ENCODE results near the gene GLI1.
"Not testable (repeated sequence)": the region's sequence is repeated elsewhere in the genome, so short reads cannot be mapped to it uniquely, and the experiment has no call there.

The GLI1 gene

GRCh38 chr12:57498132-57498502 is 38.5 kb downstream of the GLI1 start:
- no peak for DNase-seq

DNA sequence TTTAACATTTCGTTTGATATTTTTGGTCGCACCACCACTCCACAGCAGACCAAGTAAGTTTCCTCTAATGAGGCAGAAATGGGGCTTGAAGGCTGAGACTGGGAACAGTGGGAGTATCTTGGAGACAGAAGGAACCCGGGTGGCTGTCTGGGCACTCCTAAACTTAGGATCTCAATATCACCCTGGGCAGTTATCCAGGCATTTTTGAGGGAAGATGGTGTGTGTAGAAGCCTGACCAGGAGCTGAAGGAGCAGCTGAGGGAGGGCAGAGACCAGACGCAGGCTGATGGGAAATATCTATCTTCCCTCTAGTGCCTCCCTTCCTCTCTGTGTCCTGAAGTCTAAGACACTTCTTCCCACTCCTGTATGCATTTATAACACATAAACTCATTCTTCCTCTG is 39.0 kb downstream of the GLI1 start:
- no peak for DNase-seq

DNA sequence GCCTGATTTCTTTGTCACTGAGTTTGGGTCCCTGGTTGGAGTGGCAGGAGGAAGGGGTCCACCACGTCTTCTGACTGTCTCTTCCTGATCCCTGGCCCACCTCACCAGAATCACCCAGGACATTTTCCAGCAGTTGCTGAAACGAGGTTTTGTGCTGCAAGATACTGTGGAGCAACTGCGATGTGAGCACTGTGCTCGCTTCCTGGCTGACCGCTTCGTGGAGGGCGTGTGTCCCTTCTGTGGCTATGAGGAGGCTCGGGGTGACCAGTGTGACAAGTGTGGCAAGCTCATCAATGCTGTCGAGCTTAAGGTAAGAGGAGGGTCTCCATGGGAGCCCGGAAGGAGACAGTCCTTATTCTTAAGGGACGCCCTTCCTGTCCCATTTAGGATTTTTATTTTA is 40.6 kb downstream of the GLI1 start:
- no peak for DNase-seq

GRCh38 chr12:57502311-57502969 is 42.9 kb downstream of the GLI1 start:
- not testable (repeated sequence) for DNase-seq

GRCh38 chr12:57506541-57506940 is 47.0 kb downstream of the GLI1 start:
- not testable (repeated sequence) for DNase-seq

GRCh38 chr12:57507796-57508195 is 48.2 kb downstream of the GLI1 start:
- DNase-seq: not testable (repeated sequence)

GRCh38 chr12:57511161-57511560 is 51.6 kb downstream of the GLI1 start:
- DNase-seq: no peak

GRCh38 chr12:57511588-57512325 is 52.2 kb downstream of the GLI1 start:
- no peak for DNase-seq

- no peak for DNase-seq
Observed at GRCh38 chr12:57512665-57513064, 53.1 kb downstream of the GLI1 start.

DNA sequence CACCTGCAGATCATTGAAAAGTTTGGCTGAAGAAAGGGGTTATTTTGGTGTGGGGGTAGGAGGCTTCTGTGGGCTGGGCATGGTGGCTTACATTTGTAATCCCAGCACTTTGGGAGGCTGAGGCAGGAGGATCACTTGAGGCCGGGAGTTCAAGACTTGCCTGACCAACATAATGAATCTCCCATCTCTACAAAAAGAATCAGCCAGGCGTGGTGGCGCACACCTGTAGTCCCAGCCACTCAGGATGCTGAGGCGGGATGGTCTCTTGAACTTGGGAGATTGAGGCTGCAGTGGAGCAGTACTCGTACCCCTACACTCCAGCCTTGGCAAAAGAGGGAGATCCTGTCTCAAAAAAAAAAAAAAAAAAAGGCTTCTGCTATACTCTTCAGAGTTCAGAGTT is 53.7 kb downstream of the GLI1 start:
- DNase-seq: no peak

- not testable (repeated sequence) for DNase-seq
Observed at GRCh38 chr12:57513677-57514076, 54.1 kb downstream of the GLI1 start.

GRCh38 chr12:57514246-57514645 is 54.7 kb downstream of the GLI1 start:
- not testable (repeated sequence) for DNase-seq

DNA sequence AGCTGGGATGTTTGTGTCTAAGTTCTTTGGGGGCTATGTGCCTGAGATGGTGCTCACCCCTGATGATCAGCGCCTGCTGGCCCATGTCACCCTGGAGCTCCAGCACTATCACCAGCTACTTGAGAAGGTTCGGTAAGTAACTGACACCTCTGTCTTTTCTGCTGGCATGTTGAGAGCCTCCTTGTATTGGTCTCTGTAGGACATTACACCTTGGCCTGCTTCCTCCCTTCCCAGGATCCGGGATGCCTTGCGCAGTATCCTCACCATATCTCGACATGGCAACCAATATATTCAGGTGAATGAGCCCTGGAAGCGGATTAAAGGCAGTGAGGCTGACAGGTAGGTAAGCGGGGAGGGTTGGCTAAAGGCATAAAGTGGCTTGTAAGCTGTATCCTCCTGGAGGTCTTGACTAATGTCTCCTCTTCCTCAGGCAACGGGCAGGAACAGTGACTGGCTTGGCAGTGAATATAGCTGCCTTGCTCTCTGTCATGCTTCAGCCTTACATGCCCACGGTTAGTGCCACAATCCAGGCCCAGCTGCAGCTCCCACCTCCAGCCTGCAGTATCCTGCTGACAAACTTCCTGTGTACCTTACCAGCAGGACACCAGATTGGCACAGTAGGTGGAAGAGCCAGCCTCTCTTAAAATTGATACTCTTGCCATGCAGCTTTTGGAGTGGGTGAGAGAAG is 55.3 kb downstream of the GLI1 start:
- no peak for DNase-seq

- no peak for DNase-seq
Observed at GRCh38 chr12:57515408-57515933, 55.9 kb downstream of the GLI1 start.

GRCh38 chr12:57515934-57516541 is 56.5 kb downstream of the GLI1 start:
- DNase-seq: no peak

DNA sequence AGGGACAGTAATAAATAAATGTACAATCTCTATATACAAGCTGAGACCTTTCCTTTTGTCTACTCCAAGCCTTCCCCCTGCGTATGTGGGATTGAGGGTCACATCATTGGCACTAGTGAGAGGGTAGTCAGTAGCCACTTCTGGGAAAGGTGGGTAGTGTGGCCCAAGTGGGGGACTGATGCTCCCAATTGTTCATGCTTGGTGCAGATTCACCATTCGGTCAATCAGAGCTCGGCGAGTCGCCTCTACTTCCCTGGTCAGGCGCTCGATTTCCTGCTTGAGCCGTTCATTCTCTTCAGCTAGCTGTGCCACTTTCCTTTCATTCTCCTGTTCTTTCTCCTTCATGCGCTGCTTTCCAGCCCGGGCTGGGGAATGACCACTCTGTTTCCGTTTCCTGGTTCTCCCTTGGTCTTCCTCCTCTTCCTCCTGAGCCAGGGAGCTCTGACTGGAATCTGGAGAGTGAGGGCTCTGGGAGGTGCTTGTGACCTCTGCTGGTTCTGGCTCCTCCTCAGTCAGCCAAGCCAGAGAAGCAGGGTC is 57.1 kb downstream of the GLI1 start:
- no peak for DNase-seq

GRCh38 chr12:57517187-57517586 is 57.6 kb downstream of the GLI1 start:
- peak; percentile 59 for DNase-seq

- not testable (repeated sequence) for DNase-seq
Observed at GRCh38 chr12:57517718-57518117, 58.1 kb downstream of the GLI1 start.

DNA sequence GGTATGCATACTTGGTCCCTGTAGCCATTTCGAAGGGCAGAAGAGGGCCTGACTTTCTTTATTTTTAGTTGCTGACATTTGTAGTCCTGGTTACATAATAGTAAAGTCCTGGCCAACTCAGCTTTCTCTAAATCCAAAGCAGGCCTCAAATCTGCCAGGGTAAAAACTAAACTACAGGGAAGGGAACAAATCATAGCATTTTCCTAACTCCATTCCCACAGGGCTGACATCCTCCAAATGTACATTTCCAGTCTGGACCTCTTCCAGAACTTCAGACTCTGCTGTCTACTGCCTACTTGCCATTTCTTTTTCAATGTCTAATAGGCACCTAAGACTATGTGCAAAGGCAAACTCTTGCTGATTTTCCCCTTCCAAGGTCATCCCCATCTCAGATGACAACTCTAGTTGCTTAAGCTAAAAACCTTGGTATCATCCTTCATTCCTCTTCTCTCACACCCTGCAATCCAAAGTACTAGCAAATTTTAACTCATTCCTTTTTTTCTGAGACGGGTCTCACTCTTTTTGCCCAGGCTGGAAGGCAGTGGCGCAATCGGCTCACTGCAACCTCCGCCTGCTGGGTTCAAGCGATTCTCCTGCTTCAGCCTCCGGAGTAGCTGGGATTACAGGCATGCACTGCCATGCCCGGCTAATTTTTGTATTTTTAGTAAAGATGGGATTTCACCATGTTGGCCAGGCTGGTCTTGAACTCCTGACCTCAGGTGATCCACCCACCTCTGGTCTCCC is 58.8 kb downstream of the GLI1 start:
- no peak for DNase-seq

DNA sequence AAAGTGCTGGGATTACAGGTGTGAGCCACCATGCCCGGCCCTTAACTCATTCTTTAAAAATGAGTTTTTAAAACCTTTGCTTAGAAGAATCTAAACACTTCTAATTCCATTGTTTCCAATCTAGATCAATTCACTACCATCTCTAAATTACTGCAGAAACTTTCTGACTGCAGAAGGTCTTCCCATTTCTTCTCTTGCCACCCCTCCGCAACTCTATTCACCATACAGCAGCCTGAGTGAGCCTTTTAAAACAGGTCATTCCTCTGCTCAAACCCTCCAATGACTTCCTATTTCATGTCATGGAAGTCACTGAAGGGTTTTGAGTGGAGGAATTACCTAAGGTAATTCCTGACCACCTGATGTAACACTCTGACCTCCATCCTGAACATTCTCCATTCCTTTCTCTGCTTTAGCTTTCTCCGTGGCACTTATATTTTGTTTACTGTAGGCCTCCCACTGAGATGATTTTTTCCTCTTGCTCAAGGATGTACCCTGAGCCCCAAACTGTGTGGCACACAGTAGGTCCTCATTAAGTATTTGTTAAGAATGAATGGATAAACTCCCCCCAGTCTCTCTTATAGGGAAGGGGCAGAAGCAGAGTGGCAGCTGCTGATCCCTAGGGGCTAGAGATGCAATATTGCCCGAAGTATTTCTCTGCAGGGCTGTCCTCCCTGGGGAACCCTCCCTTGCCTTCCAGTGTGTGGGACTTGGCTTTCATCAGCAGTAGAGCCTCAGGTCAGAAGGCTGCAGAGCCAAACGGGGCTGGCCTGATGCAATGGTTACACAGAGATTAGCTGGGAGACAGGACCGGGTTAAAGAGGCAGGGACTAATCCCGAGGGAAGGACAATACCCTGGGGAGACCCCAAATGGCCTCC is 59.6 kb downstream of the GLI1 start:
- peak; percentile 47 for DNase-seq

DNA sequence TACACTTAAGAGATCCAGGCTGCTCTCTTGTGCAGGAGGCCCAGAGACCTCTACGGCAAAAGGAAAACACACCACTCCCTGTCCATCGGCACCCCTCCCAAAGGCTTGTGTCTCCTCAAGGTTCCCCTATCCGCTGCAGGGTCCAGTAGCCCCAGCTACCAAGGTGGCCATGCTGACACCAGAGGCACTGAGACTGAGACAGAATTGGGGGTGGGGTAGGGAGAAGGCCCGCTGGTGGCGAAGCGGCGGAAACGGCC is 60.1 kb downstream of the GLI1 start:
- DNase-seq: peak; percentile 27
